Endothelial cell of umbilical vein (primary cell): ENCODE results near the gene AGMAT. TPM values are rescaled to one million over a fixed set of nuclear protein-coding genes. Genes with fewer than 3 reads are reported as not detected.

Experiments
- BruUV-seq: library from RNA; stranded (reverse); fragments of 400-500 nt; replicated peaks from 2 replicates; lab custom pipeline; 2021; lab: Mats Ljungman, UMichigan
- CTCF ChIA-PET: fragments of 300-600, 350-600 bp; sonication (Branson Sonifier 250); formaldehyde crosslinking; loops from one replicate; lab custom pipeline; 2021; ENCODE audit warnings: antibody characterized with exemption, inconsistent platforms; lab: Charles Lee
- POLR2A ChIA-PET: fragments of 300-600, 350-600 bp; sonication (Branson Sonifier 250); formaldehyde crosslinking; loops from one replicate; lab custom pipeline; 2021; ENCODE audit warnings: antibody characterized with exemption, inconsistent platforms; lab: Charles Lee
- DNase-seq: peaks from one replicate; pipeline ENCODE4 v3.0.0-alpha.2; 2011; ENCODE audit warnings: low read depth, low spot score
- FAIRE-seq: peaks from 2 replicates; lab custom pipeline; 2011; peaks lifted over from hg19 to GRCh38; lab: Jason Lieb, UNC
- H2AFZ ChIP-seq: 2 replicates; pipeline ENCODE4 v1.6.0; 2012; ENCODE audit warnings: low read depth, low read length, control low read depth, inconsistent platforms
- H3K27ac ChIP-seq: 2 replicates; pipeline ENCODE4 v1.5.1; 2011; ENCODE audit warnings: low read depth, mild to moderate bottlenecking, control low read depth, low read length, moderate library complexity; ENCODE audit not compliant: insufficient read depth
- H3K27me3 ChIP-seq, 2 experiments: 2 replicates each; pipeline versions ENCODE4 v1.6.0 to v1.6.1; 2011; ENCODE audit warnings: low read length in 2 of 2, mixed read lengths in 1 of 2; ENCODE audit not compliant: control insufficient read depth in 2 of 2, insufficient read depth in 2 of 2
- H3K36me3 ChIP-seq, 2 experiments: 2 replicates in 1 of 2; 3 replicates in 1 of 2; pipeline ENCODE4 v1.5.1; 2011; ENCODE audit warnings: low read length in 2 of 2, mild to moderate bottlenecking in 1 of 2, moderate library complexity in 1 of 2; ENCODE audit not compliant: control insufficient read depth in 2 of 2, insufficient read depth in 2 of 2; ENCODE audit errors: extremely low read depth in 1 of 2
- H3K4me1 ChIP-seq: 3 replicates; pipeline ENCODE4 v1.5.1; 2011; ENCODE audit warnings: mild to moderate bottlenecking, low read length; ENCODE audit not compliant: control insufficient read depth, insufficient read depth; ENCODE audit errors: extremely low read depth
- H3K4me2 ChIP-seq: 2 replicates; pipeline ENCODE4 v1.6.1; 2011; ENCODE audit warnings: low read length, control low read depth, mixed read lengths; ENCODE audit not compliant: insufficient read depth
- H3K4me3 ChIP-seq, 3 experiments: fragments of 200-600 bp in 1 of 3; sonication (generic), shearing (Covaris generic) in 1 of 3; replicated peaks in 1 of 3; 2 replicates each; pipeline ENCODE4 v1.5.1; 2011 to 2016; ENCODE audit warnings: control low read depth in 3 of 3, low read length in 3 of 3, mild to moderate bottlenecking in 2 of 3, inconsistent platforms in 1 of 3, low read depth in 1 of 3, moderate library complexity in 1 of 3; ENCODE audit not compliant: insufficient read depth in 1 of 3
- H3K79me2 ChIP-seq: 2 replicates; pipeline ENCODE4 v1.6.0; 2012; ENCODE audit warnings: low read length, inconsistent platforms; ENCODE audit not compliant: control insufficient read depth, insufficient read depth
- H3K9ac ChIP-seq: replicated peaks from 2 replicates; pipeline ENCODE3; 2011; ENCODE audit warnings: low read length, control low read depth; ENCODE audit not compliant: insufficient read depth; ENCODE audit errors: extremely low read depth
- H3K9me1 ChIP-seq: replicated peaks from 3 replicates; pipeline ENCODE4 v1.6.0; 2011; ENCODE audit warnings: mild to moderate bottlenecking, low read length; ENCODE audit not compliant: control insufficient read depth, insufficient read depth; ENCODE audit errors: extremely low read depth
- H3K9me3 ChIP-seq: replicated peaks from 2 replicates; pipeline ENCODE4 v1.5.1; 2012; ENCODE audit warnings: low read length, inconsistent platforms; ENCODE audit not compliant: control insufficient read depth, insufficient read depth
- H4K20me1 ChIP-seq: replicated peaks from 2 replicates; pipeline ENCODE3; 2011; ENCODE audit warnings: mild to moderate bottlenecking, low read length; ENCODE audit not compliant: control insufficient read depth, insufficient read depth; ENCODE audit errors: extremely low read depth
- CTCF ChIP-seq, 2 donors: IDR thresholded peaks; 1 replicate in 1 of 2; 2 replicates in 1 of 2; pipeline ENCODE4 v1.5.1; 2011; ENCODE audit warnings: low read length in 2 of 2, mild to moderate bottlenecking in 2 of 2, moderate library complexity in 2 of 2, control low read depth in 1 of 2, inconsistent platforms in 1 of 2, low read depth in 1 of 2; ENCODE audit not compliant: insufficient read depth in 1 of 2; ENCODE audit errors: extremely low read depth in 1 of 2
- EZH2 ChIP-seq: IDR thresholded peaks from 2 replicates; pipeline ENCODE4 v1.6.1; 2012; ENCODE audit warnings: borderline replicate concordance, low read depth, mild to moderate bottlenecking, moderate library complexity, low read length, inconsistent platforms; ENCODE audit not compliant: severe bottlenecking
- FOS ChIP-seq: IDR thresholded peaks from 2 replicates; pipeline ENCODE4 v1.6.1; 2011; ENCODE audit warnings: mild to moderate bottlenecking, low read length, moderate library complexity, borderline replicate concordance; ENCODE audit not compliant: insufficient read depth
- GATA2 ChIP-seq: IDR thresholded peaks from 2 replicates; pipeline ENCODE4 v1.7.0; 2011; ENCODE audit warnings: low read depth, mild to moderate bottlenecking, moderate library complexity, mixed read lengths, low read length; ENCODE audit not compliant: insufficient read length, insufficient read depth
- JUN ChIP-seq: IDR thresholded peaks from 2 replicates; pipeline ENCODE4 v1.6.1; 2011; ENCODE audit warnings: borderline replicate concordance, low read depth; ENCODE audit not compliant: insufficient read length, insufficient read depth
- MAX ChIP-seq: IDR thresholded peaks from 2 replicates; pipeline ENCODE4 v1.6.1; 2011; ENCODE audit not compliant: insufficient read depth, insufficient read length
- MYC ChIP-seq: IDR thresholded peaks from one replicate; pipeline ENCODE4 v1.6.1; 2011; ENCODE audit warnings: mild to moderate bottlenecking, low read depth, low read length
- POLR2A ChIP-seq: IDR thresholded peaks from 2 replicates; pipeline ENCODE4 v1.6.1; 2012; ENCODE audit warnings: low read depth, mild to moderate bottlenecking, control low read depth, low read length
- POLR2AphosphoS5 ChIP-seq: IDR thresholded peaks from 2 replicates; pipeline ENCODE4 v1.6.1; 2012; ENCODE audit warnings: low read depth, mild to moderate bottlenecking, control low read depth, low read length, moderate library complexity; ENCODE audit not compliant: insufficient read depth
- dilution Hi-C: fragments of 300-500 bp; cut with MboI; formaldehyde crosslinking; loops from one replicate; pipeline ENCODE4 v1.15.0; 2019; ENCODE audit warnings: low sequenced_read_pairs; ENCODE audit not compliant: extremely low pct_ligation_motif_present
- intact Hi-C: fragments of 100-400 bp; cut with micrococcal nuclease; formaldehyde crosslinking; loops from one replicate; pipeline ENCODE4 v1.10.0; 2022
- polyA plus RNA-seq, 4 experiments: library from polyadenylated mRNA; depleted of rRNA in 3 of 4; stranded (reverse) in 3 of 4; unstranded in 1 of 4; fragments of >200 nt; gene quantifications; 2 replicates each; pipeline versions ENCODE4 v1.2.1 to v1.2.3, GENCODE V29; 2011 to 2012; ENCODE audit warnings: missing spikeins in 1 of 4
- total RNA-seq: library from RNA; stranded (reverse); gene quantifications from 2 replicates; pipeline ENCODE4 v1.2.3, GENCODE V29; 2021

The AGMAT gene
- total and polyA plus RNA-seq, 2 donors (not counting 3 experiments of a cell fraction or from before 2014, with no cell fraction given) = 0.39 to 1.9 TPM

GRCh38 chr1:15559189-15559810 lies 25.6 kb downstream of the AGMAT start:
- Histone ChIP-seq H3K9me1 (no peaks in the 10 kb centered on the region), H2AFZ (no peak overlapping the region), H3K27ac (no peak overlapping the region), H3K9ac (no peak overlapping the region), H3K4me2 (no peak overlapping the region), H3K27me3 (no peaks in the 10 kb centered on the region), H3K4me1 (no peaks in the 10 kb centered on the region), H3K36me3 (peaks cover 0 to 15% of the 10 kb centered on the region in 2 experiments), H3K9me3 (no peaks in the 10 kb centered on the region), H3K4me3 (no peak overlapping the region), H4K20me1 (no peaks in the 10 kb centered on the region), H3K79me2 (no peaks in the 10 kb centered on the region)
- BruUV-seq = no TSS peak
- POLR2A ChIA-PET = no interaction called here
- TF ChIP-seq FOS (no peak), MYC (no peak), JUN (no peak), POLR2A (no peak), CTCF (IDR thresholded peaks at IDR 0.05; ENCODE audit: extremely low read depth in 1 of 2, insufficient read depth in 1 of 2, low read depth in 1 of 2, low read length in 2 of 2) (no peak), GATA2 (no peak), MAX (no peak), POLR2AphosphoS5 (no peak), EZH2 (no peak)
- intact Hi-C loops = no loop called here
- DNase-seq (no peak), FAIRE-seq (no peak)
- CTCF ChIA-PET = no interaction called here
- dilution Hi-C loops = no loop called here
